Coronary artery (tissue), 2 donors: ENCODE data around the gene DDX46.
"Not testable (repeated sequence)": the region's sequence is repeated elsewhere in the genome, so short reads cannot be mapped to it uniquely, and the experiment has no call there.

Experiments
- DNase-seq: peaks from one replicate; pipeline ENCODE4 v3.0.0-alpha.2; 2017; ENCODE audit warnings: low spot score
- H3K27ac ChIP-seq, 2 donors: fragments of 200-600 bp; sonication (generic); one replicate each; pipeline ENCODE4 v1.5.1; 2016 to 2019
- H3K4me3 ChIP-seq: fragments of 200-600 bp; sonication (generic); 2 replicates; pipeline ENCODE4 v1.5.1; 2016; ENCODE audit warnings: mild to moderate bottlenecking, moderate library complexity
- TF ChIP-seq, protein P1 (sequence below): fragments of 200-600 bp; sonication (generic); IDR thresholded peaks from one replicate; pipeline ENCODE4 v1.5.1; 2019; ENCODE audit warnings: antibody characterized with exemption

DDX46 gene

DNA sequence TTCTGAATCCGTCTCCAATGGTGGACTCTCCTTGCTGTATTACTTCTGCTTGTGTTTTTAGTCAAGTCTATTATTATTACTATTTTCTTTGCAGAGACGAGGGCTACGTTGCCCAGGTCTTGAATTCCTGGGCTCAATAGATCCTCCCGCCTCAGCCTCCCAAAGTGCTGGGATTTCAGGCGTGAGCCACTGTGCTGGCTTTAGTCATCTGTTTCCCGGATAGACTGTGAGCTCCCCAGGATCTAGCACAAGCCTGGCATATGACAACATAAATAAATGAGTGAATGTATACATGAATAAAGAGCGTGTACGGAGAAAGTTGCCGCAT is 439 bp upstream of the DDX46 start:
- Histone ChIP-seq H3K4me3 (peak overlapping the region; percentile 85), H3K27ac (peak overlapping the region; percentile 53 to 77)
- TF ChIP-seq, protein P1, sequence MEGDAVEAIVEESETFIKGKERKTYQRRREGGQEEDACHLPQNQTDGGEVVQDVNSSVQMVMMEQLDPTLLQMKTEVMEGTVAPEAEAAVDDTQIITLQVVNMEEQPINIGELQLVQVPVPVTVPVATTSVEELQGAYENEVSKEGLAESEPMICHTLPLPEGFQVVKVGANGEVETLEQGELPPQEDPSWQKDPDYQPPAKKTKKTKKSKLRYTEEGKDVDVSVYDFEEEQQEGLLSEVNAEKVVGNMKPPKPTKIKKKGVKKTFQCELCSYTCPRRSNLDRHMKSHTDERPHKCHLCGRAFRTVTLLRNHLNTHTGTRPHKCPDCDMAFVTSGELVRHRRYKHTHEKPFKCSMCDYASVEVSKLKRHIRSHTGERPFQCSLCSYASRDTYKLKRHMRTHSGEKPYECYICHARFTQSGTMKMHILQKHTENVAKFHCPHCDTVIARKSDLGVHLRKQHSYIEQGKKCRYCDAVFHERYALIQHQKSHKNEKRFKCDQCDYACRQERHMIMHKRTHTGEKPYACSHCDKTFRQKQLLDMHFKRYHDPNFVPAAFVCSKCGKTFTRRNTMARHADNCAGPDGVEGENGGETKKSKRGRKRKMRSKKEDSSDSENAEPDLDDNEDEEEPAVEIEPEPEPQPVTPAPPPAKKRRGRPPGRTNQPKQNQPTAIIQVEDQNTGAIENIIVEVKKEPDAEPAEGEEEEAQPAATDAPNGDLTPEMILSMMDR, result no peak
- DNase-seq, result no peak

DNA sequence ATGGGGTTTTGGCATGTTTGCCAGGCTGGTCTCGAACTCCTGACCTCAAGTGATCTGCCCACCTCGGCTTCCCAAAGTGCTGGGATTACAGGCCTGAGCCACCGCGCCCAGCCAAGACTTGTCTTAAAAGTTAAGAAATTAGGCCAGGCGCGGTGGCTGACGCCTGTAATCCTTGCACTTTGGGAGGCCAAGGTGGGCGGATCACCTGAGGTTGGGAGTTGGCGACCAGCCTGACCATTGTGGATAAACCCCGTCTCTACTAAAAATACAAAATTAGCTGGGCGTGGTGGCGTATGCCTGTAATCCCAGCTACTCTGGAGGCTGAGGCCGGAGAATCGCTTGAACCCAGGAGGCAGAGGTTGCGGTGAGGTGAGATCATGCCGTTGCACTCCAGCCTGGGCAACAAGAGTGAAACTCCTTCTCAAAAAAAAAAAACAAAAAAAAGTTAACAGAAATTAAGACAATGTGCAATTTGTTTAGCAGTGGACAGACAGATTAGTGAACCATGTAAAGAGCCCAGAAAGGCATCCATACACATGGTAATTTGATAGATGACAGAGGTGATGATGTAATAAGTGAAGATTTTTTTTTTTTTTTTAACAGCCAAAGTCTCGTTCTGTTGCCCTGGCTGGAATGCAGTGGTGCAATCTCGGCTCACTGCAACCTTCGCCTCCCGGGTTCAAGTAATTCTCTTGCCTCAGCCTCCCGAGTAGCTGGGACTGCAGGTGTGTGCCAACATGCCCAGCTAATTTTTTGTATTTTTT is 9.1 kb downstream of the DDX46 start:
- DNase-seq, H3K27ac ChIP-seq, H3K4me3 ChIP-seq: not testable (repeated sequence)

DNA sequence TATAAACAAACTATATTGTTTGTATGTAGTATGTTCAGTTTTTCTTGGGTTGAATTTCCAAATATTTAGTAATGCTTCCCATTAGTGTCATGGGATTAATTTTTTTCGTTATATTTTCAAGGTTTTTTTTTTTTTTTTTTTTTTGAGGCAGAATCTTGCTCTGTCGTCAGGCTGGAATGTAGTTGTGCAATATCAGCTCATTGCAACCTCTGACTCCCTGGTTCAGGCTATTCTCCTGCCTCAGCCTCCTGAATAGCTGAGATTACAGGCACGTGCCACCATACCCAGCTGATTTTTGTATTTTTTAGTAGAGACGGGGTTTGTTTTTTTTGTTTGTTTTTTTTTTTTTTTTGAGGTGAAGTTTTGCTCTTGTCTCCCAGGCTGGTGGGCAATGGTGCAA is 10.6 kb downstream of the DDX46 start:
- Histone ChIP-seq H3K27ac (no peak overlapping the region), H3K4me3 (no peak overlapping the region)
- no peak for DNase-seq
- TF ChIP-seq, protein P1, result no peak

DNA sequence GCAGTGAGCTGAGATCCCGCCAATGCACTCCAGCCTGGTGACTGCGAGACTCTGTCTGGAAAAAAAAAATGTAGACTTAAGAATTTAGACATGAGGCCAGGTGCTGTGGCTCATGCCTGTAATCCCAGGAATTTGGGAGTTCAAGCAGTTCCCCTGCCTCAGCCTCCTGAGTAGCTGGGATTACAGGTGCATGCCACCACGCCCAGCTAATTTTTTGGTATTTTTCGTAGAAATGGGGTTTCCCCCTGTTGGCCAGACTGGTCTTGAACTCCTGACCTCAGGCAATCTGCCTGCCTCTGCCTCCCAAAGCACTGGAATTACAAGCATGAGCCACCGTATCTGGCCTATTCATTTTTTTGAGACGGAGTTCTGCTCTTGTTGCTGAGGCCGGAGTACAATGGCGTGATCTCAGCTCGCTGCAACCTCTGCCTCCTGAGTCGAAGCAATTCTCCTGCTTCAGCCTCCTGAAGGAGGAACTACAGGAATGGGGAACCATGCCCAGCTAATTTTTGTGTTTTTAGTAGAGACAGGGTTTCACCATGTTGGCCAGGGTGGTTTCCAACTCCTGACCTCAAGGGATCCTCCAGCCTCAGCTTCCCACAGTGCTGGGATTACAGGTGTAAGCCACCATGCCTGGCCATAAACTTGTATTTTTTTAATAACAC is 14.0 kb downstream of the DDX46 start:
- DNase-seq, result no peak
- TF ChIP-seq, protein P1, result no peak
- Histone ChIP-seq H3K4me3 (no peak overlapping the region), H3K27ac (no peak overlapping the region)

DNA sequence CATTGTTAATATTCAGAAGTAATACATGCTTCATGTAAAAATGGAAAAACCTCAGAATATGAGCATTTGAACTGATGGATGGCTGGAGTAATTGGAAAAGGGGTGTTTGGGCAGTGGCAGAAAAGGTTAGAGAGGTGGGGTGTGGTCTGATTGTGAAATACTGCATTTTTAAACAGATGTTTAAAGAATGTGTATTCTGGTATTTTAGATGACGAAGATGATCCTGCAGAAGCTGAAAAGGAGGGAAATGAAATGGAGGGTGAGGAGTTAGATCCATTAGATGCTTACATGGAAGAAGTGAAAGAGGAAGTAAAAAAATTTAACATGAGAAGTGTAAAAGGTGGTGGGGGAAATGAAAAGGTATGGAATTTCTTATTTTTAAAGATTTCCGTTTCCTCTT is 18.8 kb downstream of the DDX46 start:
- Histone ChIP-seq H3K4me3 (no peak overlapping the region), H3K27ac (no peak overlapping the region)
- TF ChIP-seq, protein P1, result no peak
- DNase-seq, result no peak

DNA sequence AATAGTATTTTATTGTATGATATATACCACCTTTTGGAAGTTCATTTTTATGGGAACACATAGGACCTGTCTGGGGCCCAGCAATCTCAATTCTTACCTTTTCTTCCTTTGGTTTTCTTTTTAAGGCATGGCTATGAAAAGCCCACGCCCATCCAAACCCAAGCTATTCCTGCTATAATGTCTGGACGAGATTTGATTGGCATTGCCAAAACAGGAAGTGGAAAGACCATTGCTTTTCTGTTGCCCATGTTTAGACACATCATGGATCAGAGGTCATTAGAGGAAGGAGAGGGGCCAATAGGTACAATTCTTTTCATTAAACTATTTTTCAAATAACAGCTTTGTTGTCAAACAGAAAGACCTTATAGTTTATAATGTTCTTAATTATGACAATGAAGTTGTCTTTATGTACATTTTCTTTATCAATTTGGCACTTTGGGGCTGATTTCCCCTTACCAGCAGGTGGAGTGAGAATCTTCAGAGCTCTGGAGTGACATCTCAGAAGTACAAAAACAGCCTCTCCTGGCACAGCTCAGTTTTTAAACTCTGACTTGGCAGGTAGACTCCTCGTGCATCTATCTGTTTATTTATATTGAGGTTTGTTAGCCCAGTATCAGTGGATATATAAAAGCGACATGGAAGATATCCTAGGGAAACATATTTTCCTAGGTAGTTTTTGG is 25.8 kb downstream of the DDX46 start:
- H3K4me3 ChIP-seq, result no peak overlapping the region
- no peak overlapping the region for H3K27ac ChIP-seq
- DNase-seq, result no peak
- TF ChIP-seq, protein P1, result no peak

DNA sequence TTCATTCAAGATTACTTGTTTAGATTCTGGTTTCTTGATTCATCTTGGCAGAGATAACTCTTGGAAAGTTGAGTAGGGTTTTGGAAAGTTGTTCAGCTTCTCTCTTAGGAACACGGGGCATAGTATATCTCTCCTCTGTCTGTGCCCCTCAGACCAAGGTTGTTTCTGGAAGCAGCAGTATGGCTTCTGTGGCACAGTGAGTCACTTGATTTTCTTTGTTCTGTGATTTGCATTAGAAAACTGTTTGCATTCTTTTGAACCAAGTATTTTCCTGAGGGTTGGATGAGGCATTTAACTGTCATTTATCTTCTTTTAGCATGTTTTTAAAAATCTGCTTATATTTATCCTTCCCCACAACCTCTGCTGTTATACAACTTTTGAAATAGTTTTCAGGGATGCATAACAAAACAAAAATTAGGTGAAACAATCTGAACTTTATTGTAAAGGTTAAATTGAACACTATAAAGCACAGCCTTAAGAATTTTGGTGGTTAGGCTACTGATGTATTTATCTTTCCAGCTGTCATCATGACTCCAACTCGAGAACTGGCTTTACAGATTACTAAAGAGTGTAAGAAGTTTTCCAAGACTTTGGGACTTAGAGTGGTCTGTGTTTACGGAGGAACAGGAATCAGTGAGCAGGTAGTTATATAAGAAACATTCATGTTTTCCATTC is 26.5 kb downstream of the DDX46 start:
- DNase-seq, result no peak
- Histone ChIP-seq H3K27ac (no peak overlapping the region), H3K4me3 (no peak overlapping the region)
- TF ChIP-seq, protein P1, result no peak
